HepG2 (cell line): ENCODE results near the gene SMIM41. TPM values are rescaled to one million over a fixed set of nuclear protein-coding genes. Genes with fewer than 3 reads are reported as not detected.

Experiments
- ADNP ChIP-seq: sonication (generic); formaldehyde crosslinking; IDR thresholded peaks from 2 replicates; pipeline ENCODE4 v1.4.0; 2020; ENCODE audit warnings: missing genetic modification reagents
- FLYWCH1 ChIP-seq: sonication (generic); formaldehyde crosslinking; IDR thresholded peaks from 2 replicates; pipeline ENCODE4 v1.8.1; 2023; ENCODE audit warnings: mild to moderate bottlenecking, missing genetic modification reagents
- GRHL1 ChIP-seq: sonication (generic); formaldehyde crosslinking; conservative IDR thresholded peaks from 2 replicates; pipeline ENCODE4 v1.8.0; 2022; ENCODE audit warnings: missing genetic modification reagents
- HMGXB4 ChIP-seq, 2 experiments: sonication (generic) in 1 of 2; formaldehyde crosslinking in 1 of 2; IDR thresholded peaks; 2 replicates each; pipeline versions ENCODE4 v1.4.0 to v1.6.1; 2018 to 2020; ENCODE audit warnings: missing genetic modification reagents in 2 of 2, borderline replicate concordance in 1 of 2, low read depth in 1 of 2, mild to moderate bottlenecking in 1 of 2, missing biosample characterization in 1 of 2
- HNRNPLL ChIP-seq: fragments of 200-400 bp; formaldehyde crosslinking; IDR thresholded peaks from 2 replicates; pipeline ENCODE4 v1.6.1; 2017; ENCODE audit warnings: mild to moderate bottlenecking, low read depth, low read length; ENCODE audit not compliant: poor library complexity, severe bottlenecking
- NFATC3 ChIP-seq: sonication (generic); formaldehyde crosslinking; IDR thresholded peaks from 2 replicates; pipeline ENCODE4 v1.5.1; 2020; ENCODE audit warnings: mild to moderate bottlenecking, missing genetic modification reagents
- ZBTB7A ChIP-seq: sonication (generic); formaldehyde crosslinking; IDR thresholded peaks from 2 replicates; pipeline ENCODE4 v1.8.0; 2022; ENCODE audit warnings: mild to moderate bottlenecking, missing genetic modification reagents
- ZNF687 ChIP-seq: sonication (generic); formaldehyde crosslinking; IDR thresholded peaks from 2 replicates; pipeline ENCODE4 v1.5.1; 2020; ENCODE audit warnings: mild to moderate bottlenecking, missing genetic modification reagents, moderate library complexity
- ZNF768 ChIP-seq: sonication (generic); formaldehyde crosslinking; IDR thresholded peaks from 2 replicates; pipeline ENCODE4 v1.4.0; 2020; ENCODE audit warnings: missing genetic modification reagents
- polyA plus RNA-seq, 8 experiments: library from polyadenylated mRNA; depleted of rRNA in 3 of 8; stranded (reverse) in 7 of 8; unstranded in 1 of 8; fragments of >200 nt; fragmentation: Illumina TruSeq in 4 of 8; extraction: Trizol in 4 of 8; gene quantifications; 2 replicates each; pipeline versions ENCODE4 v1.2.1 to v1.2.3, GENCODE V29; 2011 to 2016; ENCODE audit warnings: low read depth in 4 of 8, missing spikeins in 1 of 8, mixed read lengths in 1 of 8; ENCODE audit not compliant: insufficient read depth in 1 of 8
- total RNA-seq, 5 experiments: library from RNA; depleted of rRNA; stranded (reverse); fragments of >200 nt; fragmentation: Illumina TruSeq; extraction: Trizol; gene quantifications; 2 replicates each; pipeline ENCODE4 v1.2.3, GENCODE V29; 2016; ENCODE audit warnings: low read depth in 1 of 5

SMIM41 gene
- total and polyA plus RNA-seq, 2 of the 13 experiments (the other 11 are each of a cell fraction or from before 2014, with no cell fraction given) = not detected

- 0 out of 4 replicates have a peak, but pooled peaks of 1 of the 2 experiments have one; percentile 3 for TF ChIP-seq HMGXB4 (CRISPR knock-in tag; IDR thresholded peaks at IDR 0.05; ENCODE audit: borderline replicate concordance in 1 of 2, low read depth in 1 of 2)
- TF ChIP-seq ZBTB7A = no peak
- no peak for TF ChIP-seq ADNP (CRISPR knock-in tag)
- 0 out of 2 replicates have a peak, but pooled peaks have one; percentile 18 for TF ChIP-seq ZNF687
- TF ChIP-seq FLYWCH1 (CRISPR knock-in tag) = no peak
- no peak for TF ChIP-seq ZNF768 (CRISPR knock-in tag)
- no peak for TF ChIP-seq GRHL1 (CRISPR knock-in tag)
- TF ChIP-seq NFATC3 (CRISPR knock-in tag) = no peak
- no peak for TF ChIP-seq HNRNPLL
These were observed 41.7 kb downstream of the SMIM41 start (continued) for GRCh38 chr12:52120951-52121823.
